ENCODE results near the gene PFDN6.

DNA sequence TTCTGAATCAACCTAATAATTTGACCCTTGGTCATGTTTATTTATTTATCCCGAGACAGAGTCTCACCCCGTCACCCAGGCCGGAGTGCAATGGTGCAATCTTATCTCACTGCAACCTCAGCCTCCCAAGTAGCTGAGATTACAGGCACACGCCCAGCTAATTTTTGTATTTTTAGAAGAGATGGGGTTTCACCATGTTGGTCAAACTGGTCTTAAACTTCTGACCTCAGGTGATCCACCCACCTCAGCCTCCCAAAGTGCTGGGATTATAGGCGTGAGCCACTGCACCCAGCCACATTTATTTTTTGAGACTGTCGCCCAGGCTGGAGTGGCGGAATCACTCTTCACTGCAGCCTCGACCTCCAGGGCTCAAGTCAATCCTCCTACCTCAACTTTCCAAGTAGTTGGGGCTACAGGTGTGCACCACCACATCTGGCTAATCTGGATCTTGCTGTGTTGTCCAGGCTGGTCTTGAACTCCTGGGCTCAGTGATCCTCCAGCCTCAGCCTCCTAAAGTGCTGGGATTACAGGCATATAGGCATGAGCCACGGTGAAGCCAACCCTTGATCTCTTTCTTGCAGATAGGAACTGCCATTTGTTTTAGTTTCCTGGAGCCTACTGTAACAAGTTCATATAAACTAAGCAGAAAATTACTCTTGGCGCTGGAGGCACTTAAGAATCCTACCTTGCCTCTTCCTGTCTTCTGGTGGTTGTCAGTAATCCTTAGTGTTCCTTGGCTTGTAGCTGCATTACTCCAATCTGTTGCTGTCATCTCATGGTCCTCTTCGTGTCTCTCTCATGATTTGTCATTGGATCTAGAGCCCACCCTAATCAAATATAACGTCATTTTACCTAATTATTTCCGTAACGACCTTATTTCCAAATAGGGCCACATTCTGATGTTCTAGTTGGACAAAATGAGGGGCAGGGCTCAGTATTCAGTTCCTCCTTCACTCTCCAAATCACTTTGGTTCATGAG, 15.2 kb upstream of the PFDN6 start:
- TF ChIP-seq, protein P1, sequence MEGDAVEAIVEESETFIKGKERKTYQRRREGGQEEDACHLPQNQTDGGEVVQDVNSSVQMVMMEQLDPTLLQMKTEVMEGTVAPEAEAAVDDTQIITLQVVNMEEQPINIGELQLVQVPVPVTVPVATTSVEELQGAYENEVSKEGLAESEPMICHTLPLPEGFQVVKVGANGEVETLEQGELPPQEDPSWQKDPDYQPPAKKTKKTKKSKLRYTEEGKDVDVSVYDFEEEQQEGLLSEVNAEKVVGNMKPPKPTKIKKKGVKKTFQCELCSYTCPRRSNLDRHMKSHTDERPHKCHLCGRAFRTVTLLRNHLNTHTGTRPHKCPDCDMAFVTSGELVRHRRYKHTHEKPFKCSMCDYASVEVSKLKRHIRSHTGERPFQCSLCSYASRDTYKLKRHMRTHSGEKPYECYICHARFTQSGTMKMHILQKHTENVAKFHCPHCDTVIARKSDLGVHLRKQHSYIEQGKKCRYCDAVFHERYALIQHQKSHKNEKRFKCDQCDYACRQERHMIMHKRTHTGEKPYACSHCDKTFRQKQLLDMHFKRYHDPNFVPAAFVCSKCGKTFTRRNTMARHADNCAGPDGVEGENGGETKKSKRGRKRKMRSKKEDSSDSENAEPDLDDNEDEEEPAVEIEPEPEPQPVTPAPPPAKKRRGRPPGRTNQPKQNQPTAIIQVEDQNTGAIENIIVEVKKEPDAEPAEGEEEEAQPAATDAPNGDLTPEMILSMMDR (conservative IDR thresholded peaks at IDR 0.05) = no peak
- TF ChIP-seq ZFX (IDR thresholded peaks at IDR 0.05) = no peak
